Astrocyte of the hippocampus (primary cell): ENCODE results near the gene HTRA3.
A peak's percentile ranks its signal among the peaks of the same experiment; 100 is the strongest.

ENCODE experiments used
- DNase-seq: peaks from one replicate; pipeline ENCODE4 v3.0.0; 2011; ENCODE audit warnings: low read depth, low spot score

The HTRA3 gene

DNA sequence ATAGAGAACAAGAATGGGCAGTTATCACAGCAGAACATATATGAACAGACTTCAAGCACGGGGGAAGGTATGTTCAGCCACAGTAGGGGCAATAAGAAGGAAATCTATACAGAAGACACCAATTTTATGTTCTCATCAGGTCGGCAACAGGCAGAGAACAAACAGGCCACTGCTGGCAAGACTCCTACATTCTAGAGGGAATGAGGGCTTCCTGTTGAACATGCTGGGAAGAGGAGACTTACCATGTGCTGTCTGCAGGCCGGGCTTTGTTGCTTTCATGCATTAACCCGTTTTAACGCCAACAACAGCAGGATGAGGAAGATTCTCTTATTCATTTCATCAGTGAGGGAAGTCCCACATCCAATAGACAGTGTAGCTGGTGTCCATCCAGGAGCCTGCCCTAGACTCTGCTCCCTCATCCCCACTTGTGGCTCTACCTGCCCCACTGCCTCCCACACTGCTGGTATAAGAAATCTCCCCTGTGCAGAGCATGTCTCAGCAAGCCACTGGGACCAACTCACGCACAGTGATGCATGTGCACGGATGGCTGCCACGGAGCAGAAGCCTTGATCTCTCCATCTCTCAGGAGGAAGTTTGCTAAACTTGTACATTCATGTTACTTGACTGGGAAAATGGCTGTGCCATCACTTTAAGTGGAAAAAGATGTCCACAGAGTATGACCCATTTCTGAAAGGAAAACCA lies 86.5 kb downstream of the HTRA3 start:
- DNase-seq, result peak; percentile 34
